Measurements from ENCODE around the gene PADI3.

Gene PADI3

GRCh38 chr1:17210176-17210575 lies 38.7 kb upstream of the PADI3 start:
- no peak for TF ChIP-seq REST (IDR thresholded peaks at IDR 0.05; ENCODE audit: low read depth)
- TF ChIP-seq NFIC (IDR thresholded peaks at IDR 0.05), result no peak
- no peak for TF ChIP-seq FOXM1 (IDR thresholded peaks at IDR 0.05; ENCODE audit: borderline replicate concordance, low read depth)
- TF ChIP-seq YY1 (IDR thresholded peaks at IDR 0.05; ENCODE audit: low read depth), result no peak
- TF ChIP-seq TCF12 (IDR thresholded peaks at IDR 0.05; ENCODE audit: low read depth), result no peak
- no peak for TF ChIP-seq RAD21 (IDR thresholded peaks at IDR 0.05; ENCODE audit: low read depth)
- TF ChIP-seq EP300 (IDR thresholded peaks at IDR 0.05; ENCODE audit: borderline replicate concordance), result no peak

GRCh38 chr1:17211377-17211776 lies 37.5 kb upstream of the PADI3 start:
- TF ChIP-seq EGR1 (IDR thresholded peaks at IDR 0.05) (no peak), NFIC (IDR thresholded peaks at IDR 0.05) (no peak), USF1 (IDR thresholded peaks at IDR 0.05) (no peak), FOXM1 (IDR thresholded peaks at IDR 0.05; ENCODE audit: borderline replicate concordance, low read depth) (no peak), MAX (IDR thresholded peaks at IDR 0.05) (no peak), TEAD4 (IDR thresholded peaks at IDR 0.05) (no peak), TAF1 (IDR thresholded peaks at IDR 0.05; ENCODE audit: low read depth) (no peak), TCF12 (IDR thresholded peaks at IDR 0.05; ENCODE audit: low read depth) (no peak), YY1 (IDR thresholded peaks at IDR 0.05; ENCODE audit: low read depth) (no peak), CEBPB (IDR thresholded peaks at IDR 0.05) (no peak), REST (IDR thresholded peaks at IDR 0.05; ENCODE audit: low read depth) (no peak), RAD21 (IDR thresholded peaks at IDR 0.05; ENCODE audit: low read depth) (no peak), EP300 (IDR thresholded peaks at IDR 0.05; ENCODE audit: borderline replicate concordance) (no peak), CREB1 (IDR thresholded peaks at IDR 0.05; ENCODE audit: low read depth) (no peak), ZBTB7A (IDR thresholded peaks at IDR 0.05; ENCODE audit: low read depth) (no peak)

- no peak for TF ChIP-seq REST (IDR thresholded peaks at IDR 0.05; ENCODE audit: low read depth)
- TF ChIP-seq MAX (IDR thresholded peaks at IDR 0.05), result no peak; the same call in 1 of the 2 replicates
- no peak for TF ChIP-seq CREB1 (IDR thresholded peaks at IDR 0.05; ENCODE audit: low read depth)
- no peak for TF ChIP-seq USF1 (IDR thresholded peaks at IDR 0.05)
- TF ChIP-seq CEBPB (IDR thresholded peaks at IDR 0.05), result no peak
- no peak for TF ChIP-seq TAF1 (IDR thresholded peaks at IDR 0.05; ENCODE audit: low read depth)
- peak; percentile 37 for TF ChIP-seq RAD21 (IDR thresholded peaks at IDR 0.05; ENCODE audit: low read depth)
- TF ChIP-seq EP300 (IDR thresholded peaks at IDR 0.05; ENCODE audit: borderline replicate concordance), result peak; percentile 89
- TF ChIP-seq TEAD4 (IDR thresholded peaks at IDR 0.05), result peak; percentile 85
- TF ChIP-seq NFIC (IDR thresholded peaks at IDR 0.05), result peak; percentile 96
- peak; percentile 63; the same call in 1 of the 2 replicates for TF ChIP-seq FOXM1 (IDR thresholded peaks at IDR 0.05; ENCODE audit: borderline replicate concordance, low read depth)
- TF ChIP-seq TCF12 (IDR thresholded peaks at IDR 0.05; ENCODE audit: low read depth), result peak; percentile 90
- no peak for TF ChIP-seq EGR1 (IDR thresholded peaks at IDR 0.05)
- TF ChIP-seq YY1 (IDR thresholded peaks at IDR 0.05; ENCODE audit: low read depth), result peak; percentile 12; the same call in 1 of the 2 replicates
- TF ChIP-seq ZBTB7A (IDR thresholded peaks at IDR 0.05; ENCODE audit: low read depth), result 0 out of 2 replicates have a peak, but pooled peaks have one; percentile 1
Observed at GRCh38 chr1:17212009-17212408, 36.9 kb upstream of the PADI3 start.

- TF ChIP-seq MAX (IDR thresholded peaks at IDR 0.05) (peak; percentile 93), TCF12 (IDR thresholded peaks at IDR 0.05; ENCODE audit: low read depth) (peak; percentile 92), YY1 (IDR thresholded peaks at IDR 0.05; ENCODE audit: low read depth) (0 out of 2 replicates have a peak, but pooled peaks have one; percentile 20), CREB1 (IDR thresholded peaks at IDR 0.05; ENCODE audit: low read depth) (no peak), ZBTB7A (IDR thresholded peaks at IDR 0.05; ENCODE audit: low read depth) (no peak; the same call in 1 of the 2 replicates), CEBPB (IDR thresholded peaks at IDR 0.05) (0 out of 2 replicates have a peak, but pooled peaks have one; percentile 4), REST (IDR thresholded peaks at IDR 0.05; ENCODE audit: low read depth) (no peak), FOXM1 (IDR thresholded peaks at IDR 0.05; ENCODE audit: borderline replicate concordance, low read depth) (no peak), NFIC (IDR thresholded peaks at IDR 0.05) (peak; percentile 99), EGR1 (IDR thresholded peaks at IDR 0.05) (0 out of 2 replicates have a peak, but pooled peaks have one; percentile 25), USF1 (IDR thresholded peaks at IDR 0.05) (no peak), TEAD4 (IDR thresholded peaks at IDR 0.05) (peak; percentile 89), RAD21 (IDR thresholded peaks at IDR 0.05; ENCODE audit: low read depth) (peak; percentile 13; the same call in 1 of the 2 replicates), TAF1 (IDR thresholded peaks at IDR 0.05; ENCODE audit: low read depth) (no peak), EP300 (IDR thresholded peaks at IDR 0.05; ENCODE audit: borderline replicate concordance) (peak; percentile 93)
Observed at GRCh38 chr1:17212487-17213121, 36.3 kb upstream of the PADI3 start.
